Measurements from ENCODE around the gene P2RY6. TPM values are rescaled to one million over a fixed set of nuclear protein-coding genes. Genes with fewer than 3 reads are reported as not detected.

P2RY6 gene
- total and polyA plus RNA-seq, 2 of the 4 experiments (the other 2 are of a cell fraction) = 0.44 TPM; not detected in 1

DNA sequence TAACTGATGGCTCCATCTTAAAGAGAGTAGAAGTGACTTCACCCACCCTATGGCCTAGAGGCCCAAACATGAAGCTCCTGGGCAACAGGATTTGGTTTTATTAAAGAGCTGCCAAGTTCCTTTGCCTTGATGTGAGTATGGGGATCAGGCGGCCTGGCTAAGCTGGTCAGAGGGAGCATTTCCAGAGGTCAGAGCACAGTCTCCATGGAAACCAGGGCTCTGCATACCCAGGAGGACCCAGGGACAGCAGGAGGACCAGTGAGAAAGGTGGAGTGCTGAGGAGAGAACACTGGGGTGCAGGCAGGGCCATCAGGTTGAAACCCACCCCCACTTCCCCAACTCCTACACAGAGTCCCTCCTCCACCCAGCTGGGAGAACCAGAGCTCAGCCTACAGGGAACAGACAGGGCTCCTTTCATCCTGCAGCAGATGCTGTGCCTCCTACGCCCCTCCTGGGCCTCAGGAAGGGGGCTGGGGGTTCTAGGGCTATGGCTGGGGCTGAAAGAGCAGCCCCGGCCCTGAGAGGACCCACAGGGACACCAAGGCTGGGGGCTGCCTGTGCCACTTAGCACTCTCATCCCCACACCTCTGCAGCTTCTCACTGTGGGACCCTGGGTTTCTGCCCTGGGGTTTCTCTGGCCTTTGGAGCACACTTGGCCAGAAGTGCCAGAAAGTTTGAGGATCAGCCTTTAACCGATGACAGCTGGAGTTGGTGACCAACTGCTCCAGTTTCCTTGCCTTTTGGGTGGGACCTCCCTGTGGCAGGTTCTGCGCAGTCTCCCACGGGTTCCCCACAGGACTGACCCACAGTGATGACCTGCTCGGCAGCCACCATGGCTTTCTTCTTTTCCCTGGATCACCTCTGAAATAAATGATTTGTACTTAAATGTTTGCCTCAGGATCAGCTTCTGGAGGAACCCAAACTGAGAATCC is 13.8 kb upstream of the P2RY6 start (continued):
- TF ChIP-seq RAD21 (IDR thresholded peaks at IDR 0.05; ENCODE audit: low read length) (no peak), CEBPB (IDR thresholded peaks at IDR 0.05; ENCODE audit: low read depth, low read length) (no peak)

DNA sequence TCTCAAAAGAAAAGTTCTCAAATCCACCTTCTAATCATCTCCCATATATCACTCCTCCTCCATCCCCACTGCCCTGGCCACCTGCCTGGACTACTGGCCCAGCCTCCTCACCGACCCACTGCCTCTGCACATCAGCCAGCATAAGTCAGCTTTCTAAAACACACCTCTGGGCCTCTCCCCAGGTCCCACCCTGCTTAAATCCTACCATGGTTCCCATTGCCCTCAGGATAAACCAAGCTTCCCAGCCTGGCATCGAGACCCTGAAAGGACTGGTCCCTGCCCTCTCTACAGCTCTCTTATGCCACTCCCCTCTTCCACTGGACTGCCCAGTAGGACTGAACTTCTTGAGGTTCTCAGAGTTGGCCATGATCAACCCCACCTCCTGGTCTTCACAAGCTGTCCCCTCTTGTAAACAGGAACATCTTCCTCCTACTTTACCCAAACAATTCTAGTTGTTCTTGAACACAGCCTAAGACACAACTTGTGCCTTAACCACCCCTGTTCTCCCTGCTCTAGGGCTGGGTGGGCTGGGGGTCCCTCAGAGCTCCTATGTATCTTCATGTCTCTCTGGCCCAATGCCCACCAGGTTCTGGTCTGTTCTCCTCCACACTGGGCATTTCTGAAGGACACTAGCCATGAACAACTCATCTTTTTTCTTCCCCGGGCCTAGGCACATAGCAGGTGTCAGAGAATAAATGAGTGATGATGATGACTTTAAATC is 12.6 kb upstream of the P2RY6 start:
- H4K91ac ChIP-seq (ENCODE audit: insufficient read depth, low read depth, low read length) = no peak overlapping the region
- H4K5ac ChIP-seq (ENCODE audit: low read depth, low read length) = no peak overlapping the region
- H3K79me1 ChIP-seq (ENCODE audit: low read depth in 1 of 2, low read length in 2 of 2) = no peaks in the 10 kb centered on the region
- intact Hi-C loops (cut with micrococcal nuclease) (no loop called here), dilution Hi-C loops (cut with HindIII; ENCODE audit: low sequenced_read_pairs, unreplicated experiment) (no loop called here), in situ Hi-C loops (cut with MboI; ENCODE audit: low sequenced_read_pairs) (no loop called here)
- CTCF ChIA-PET = no interaction called here
- H2BK15ac ChIP-seq (ENCODE audit: low read depth, low read length) = no peak overlapping the region
- H3K36me3 ChIP-seq (ENCODE audit: control insufficient read depth, insufficient read depth, low read length) = no peaks in the 10 kb centered on the region
- no peak overlapping the region for H3K4me2 ChIP-seq (ENCODE audit: low read depth, low read length)
- POLR2A ChIA-PET (ENCODE audit: unreplicated experiment) = no interaction called here
- peak overlapping the region; percentile 49 for H2AK5ac ChIP-seq (ENCODE audit: low read depth, low read length)
- peaks cover 14% of the 10 kb centered on the region for H3K9me1 ChIP-seq (ENCODE audit: insufficient read depth, low read length)
- ATAC-seq (ENCODE audit: low read depth) (no peak), DNase-seq (no peak)
- H3K27me3 ChIP-seq (ENCODE audit: control insufficient read depth, insufficient read depth, low read length) = peaks cover 2% of the 10 kb centered on the region; the same call in 1 of the 2 replicates
- no peak overlapping the region for H3K56ac ChIP-seq (ENCODE audit: extremely low read depth, insufficient read depth, low read length)
- TF ChIP-seq CHD1 (IDR thresholded peaks at IDR 0.05; ENCODE audit: low read depth, low read length) (no peak), SMC3 (IDR thresholded peaks at IDR 0.05; ENCODE audit: low read depth, low read length) (no peak), RAD21 (IDR thresholded peaks at IDR 0.05; ENCODE audit: low read length) (no peak), MAZ (IDR thresholded peaks at IDR 0.05; ENCODE audit: borderline replicate concordance, low read depth, low read length) (no peak)
- no peak overlapping the region for H3K4me3 ChIP-seq (ENCODE audit: insufficient read depth, low read depth, low read length)
- peak overlapping the region; percentile 11; the same call in 1 of the 2 replicates for H2BK20ac ChIP-seq (ENCODE audit: low read depth, low read length)
- H2AK9ac ChIP-seq (replicated peaks; ENCODE audit: low read depth, low read length, poor library complexity) = no peak overlapping the region
- no peak overlapping the region for H3K14ac ChIP-seq (replicated peaks; ENCODE audit: low read depth, low read length)
- H3K27ac ChIP-seq (ENCODE audit: insufficient read depth, low read length) = no peak overlapping the region
- no peak overlapping the region for H3K4ac ChIP-seq (ENCODE audit: low read depth, low read length)
- 58% methylated on average over 2 of the region's 3 CpGs; no CpG with 5 or more reads in 1 of the 2 experiments for WGBS, 2 experiments (ENCODE audit: extremely low coverage in 2 of 2, insufficient read length in 1 of 2)
- H3K9me3 ChIP-seq (ENCODE audit: control insufficient read depth, insufficient read depth, low read length) = no peaks in the 10 kb centered on the region
- H3K18ac ChIP-seq (ENCODE audit: low read depth, low read length) = no peak overlapping the region
- H3K23ac ChIP-seq (ENCODE audit: low read depth, low read length) = no peak overlapping the region
- BruUV-seq (replicated peaks) = no TSS peak
- H2BK120ac ChIP-seq (ENCODE audit: low read depth, low read length) = no peak overlapping the region
- H4K8ac ChIP-seq (ENCODE audit: low read depth in 2 of 2, low read length in 2 of 2) = no peak overlapping the region
- no peak overlapping the region for H2BK5ac ChIP-seq (ENCODE audit: low read depth, low read length, poor library complexity, severe bottlenecking)
- no peak overlapping the region for H2AFZ ChIP-seq (replicated peaks; ENCODE audit: low read length, poor library complexity)
- H3K4me1 ChIP-seq (ENCODE audit: control insufficient read depth, insufficient read depth, low read length) = peaks cover 16% of the 10 kb centered on the region
- H3K9ac ChIP-seq (ENCODE audit: low read depth, low read length) = no peak overlapping the region
- H4K20me1 ChIP-seq (ENCODE audit: insufficient read depth, low read length) = no peaks in the 10 kb centered on the region

All from IMR-90 (cell line).